GM04503 (cell line): ENCODE data around the gene EHD2.
A peak's percentile ranks its signal among the peaks of the same experiment; 100 is the strongest.
"Not testable (repeated sequence)": the region's sequence is repeated elsewhere in the genome, so short reads cannot be mapped to it uniquely, and the experiment has no call there.

Experiments used
- DNase-seq: peaks from one replicate; pipeline ENCODE4 v3.0.0-alpha.2; 2012; ENCODE audit warnings: low read depth

Gene EHD2

GRCh38 chr19:47716270-47716937 is 3.2 kb downstream of the EHD2 start:
- no peak for DNase-seq

- DNase-seq: not testable (repeated sequence)
Measured at GRCh38 chr19:47718415-47719046, 5.3 kb downstream of the EHD2 start.

- peak; percentile 98 for DNase-seq
Measured at GRCh38 chr19:47719047-47719859, 6.0 kb downstream of the EHD2 start.

GRCh38 chr19:47720669-47721422 is 7.6 kb downstream of the EHD2 start:
- DNase-seq: no peak

GRCh38 chr19:47723581-47723940 is 10.3 kb downstream of the EHD2 start:
- no peak for DNase-seq

- no peak for DNase-seq
Measured at GRCh38 chr19:47725759-47726401, 12.7 kb downstream of the EHD2 start.

GRCh38 chr19:47726467-47726866 is 13.2 kb downstream of the EHD2 start:
- no peak for DNase-seq

GRCh38 chr19:47728295-47728694 is 15.1 kb downstream of the EHD2 start:
- not testable (repeated sequence) for DNase-seq

GRCh38 chr19:47729468-47729798 is 16.2 kb downstream of the EHD2 start:
- no peak for DNase-seq

- no peak for DNase-seq
Measured at GRCh38 chr19:47729799-47730520, 16.7 kb downstream of the EHD2 start.

GRCh38 chr19:47730521-47730889 is 17.3 kb downstream of the EHD2 start:
- no peak for DNase-seq

- DNase-seq: no peak
Measured at GRCh38 chr19:47730910-47731309, 17.7 kb downstream of the EHD2 start.

GRCh38 chr19:47735131-47735530 is 21.9 kb downstream of the EHD2 start:
- DNase-seq: no peak

GRCh38 chr19:47740866-47741519 is 27.8 kb downstream of the EHD2 start:
- no peak for DNase-seq

GRCh38 chr19:47741544-47742140 is 28.4 kb downstream of the EHD2 start:
- no peak for DNase-seq

GRCh38 chr19:47742634-47743033 is 29.4 kb downstream of the EHD2 start:
- DNase-seq: no peak

- peak; percentile 71 for DNase-seq
Measured at GRCh38 chr19:47745010-47745901, 32.0 kb downstream of the EHD2 start, which contains the start of gene NOP53. Gene NOP53, plus strand, starts transcription at chr19:47745546. Its CDS starts 14 bp downstream, at chr19:47745560.

GRCh38 chr19:47746129-47746528 is 32.9 kb downstream of the EHD2 start:
- DNase-seq: not testable (repeated sequence)

GRCh38 chr19:47749326-47749725 is 36.1 kb downstream of the EHD2 start:
- no peak for DNase-seq
